ENCODE data around the gene BCR.

GRCh38 chr22:23294221-23294620 is 113.9 kb downstream of the BCR start:
- TF ChIP-seq CTCF (IDR thresholded peaks at IDR 0.05; ENCODE audit: low read depth, low read length, poor library complexity, severe bottlenecking) (no peak), EZH2phosphoT487 (IDR thresholded peaks at IDR 0.05; ENCODE audit: borderline replicate concordance, low read length) (no peak)

All from DOHH2 (cell line).